Keratinocyte (primary cell): ENCODE data around the gene MAB21L2. TPM values are rescaled to one million over a fixed set of nuclear protein-coding genes. Genes with fewer than 3 reads are reported as not detected.

ENCODE experiments used
- DNase-seq: peaks from one replicate; pipeline ENCODE4 v3.0.0-alpha.2; 2011; ENCODE audit warnings: low read depth, missing footprints, low spot score
- FAIRE-seq: peaks from 2 replicates; lab custom pipeline; 2011; peaks lifted over from hg19 to GRCh38; lab: Jason Lieb, UNC
- H2AFZ ChIP-seq: 2 replicates; pipeline ENCODE4 v1.6.0; 2012; ENCODE audit warnings: low read length, control low read depth, inconsistent platforms; ENCODE audit not compliant: control insufficient read depth
- H3K27ac ChIP-seq: 2 replicates; pipeline ENCODE4 v1.5.1; 2011; ENCODE audit warnings: low read length; ENCODE audit not compliant: control insufficient read depth, insufficient read depth
- H3K27me3 ChIP-seq: 3 replicates; pipeline ENCODE4 v1.6.0; 2011; ENCODE audit warnings: low read length; ENCODE audit not compliant: control insufficient read depth, insufficient read depth; ENCODE audit errors: extremely low read depth
- H3K36me3 ChIP-seq, 2 experiments: 2 replicates in 1 of 2; 3 replicates in 1 of 2; pipeline ENCODE4 v1.5.1; 2011; ENCODE audit warnings: low read length in 2 of 2, mild to moderate bottlenecking in 1 of 2; ENCODE audit not compliant: control insufficient read depth in 2 of 2, insufficient read depth in 2 of 2; ENCODE audit errors: extremely low read depth in 1 of 2
- H3K4me1 ChIP-seq: 3 replicates; pipeline ENCODE4 v1.5.1; 2011; ENCODE audit warnings: low read length; ENCODE audit not compliant: control insufficient read depth, insufficient read depth; ENCODE audit errors: extremely low read depth
- H3K4me2 ChIP-seq: 3 replicates; pipeline ENCODE4 v1.6.0; 2011; ENCODE audit warnings: low read depth, low read length; ENCODE audit not compliant: control insufficient read depth, insufficient read depth; ENCODE audit errors: extremely low read depth
- H3K4me3 ChIP-seq, 3 experiments: fragments of 200-600 bp in 1 of 3; sonication (generic) in 1 of 3; 2 replicates in 2 of 3; 3 replicates in 1 of 3; pipeline ENCODE4 v1.5.1; 2011 to 2016; ENCODE audit warnings: low read length in 3 of 3, mild to moderate bottlenecking in 3 of 3, control low read depth in 2 of 3, inconsistent platforms in 1 of 3, low read depth in 1 of 3, mixed read lengths in 1 of 3, mixed run types in 1 of 3, moderate library complexity in 1 of 3; ENCODE audit not compliant: control insufficient read depth in 2 of 3, insufficient read depth in 2 of 3; ENCODE audit errors: extremely low read depth in 1 of 3
- H3K79me2 ChIP-seq: 2 replicates; pipeline ENCODE4 v1.6.0; 2012; ENCODE audit warnings: low read length; ENCODE audit not compliant: control insufficient read depth, insufficient read depth
- H3K9ac ChIP-seq: 3 replicates; pipeline ENCODE4 v1.6.0; 2011; ENCODE audit warnings: low read length; ENCODE audit not compliant: control insufficient read depth, insufficient read depth; ENCODE audit errors: extremely low read depth
- H3K9me1 ChIP-seq: 3 replicates; pipeline ENCODE4 v1.6.0; 2011; ENCODE audit warnings: low read length; ENCODE audit not compliant: control insufficient read depth, insufficient read depth; ENCODE audit errors: extremely low read depth
- H3K9me3 ChIP-seq: 2 replicates; pipeline ENCODE4 v1.5.1; 2012; ENCODE audit warnings: low read depth, low read length; ENCODE audit not compliant: control insufficient read depth
- H4K20me1 ChIP-seq: 3 replicates; pipeline ENCODE4 v1.6.0; 2011; ENCODE audit warnings: low read length; ENCODE audit not compliant: control insufficient read depth, insufficient read depth; ENCODE audit errors: extremely low read depth
- EZH2 ChIP-seq: IDR thresholded peaks from one replicate; pipeline ENCODE4 v1.6.1; 2012; ENCODE audit warnings: inconsistent platforms, mild to moderate bottlenecking, low read length, moderate library complexity
- dilution Hi-C: fragments of 300-500 bp; cut with MboI; formaldehyde crosslinking; loops from one replicate; pipeline ENCODE4 v1.7.0; 2020; ENCODE audit warnings: low sequenced_read_pairs; ENCODE audit not compliant: extremely low pct_ligation_motif_present
- polyA plus RNA-seq, 5 experiments: library from polyadenylated mRNA; depleted of rRNA in 3 of 5; stranded (reverse) in 3 of 5; stranded (forward) in 1 of 5; unstranded in 1 of 5; fragments of >200 nt; gene quantifications; 1 replicate in 1 of 5; 2 replicates in 3 of 5; 3 replicates in 1 of 5; pipeline versions ENCODE4 v1.2.1 to v1.2.3, GENCODE V29; 2011 to 2012; ENCODE audit warnings: missing spikeins in 2 of 5, low read depth in 1 of 5, low replicate concordance in 1 of 5
- TF ChIP-seq, protein P1 (sequence below), 3 experiments: IDR thresholded peaks in 1 of 3; conservative IDR thresholded peaks in 1 of 3; optimal IDR thresholded peaks in 1 of 3; 2 replicates in 2 of 3; 3 replicates in 1 of 3; pipeline versions ENCODE3 to v1.5.1; 2011; ENCODE audit warnings: low read length in 3 of 3, mild to moderate bottlenecking in 3 of 3, moderate library complexity in 2 of 3, control low read depth in 1 of 3, inconsistent platforms in 1 of 3; ENCODE audit not compliant: insufficient read depth in 2 of 3; ENCODE audit errors: extremely low read depth in 1 of 3

Gene MAB21L2
- polyA plus RNA-seq, 1 donor (not counting 4 experiments of a cell fraction or from before 2014, with no cell fraction given): not detected

DNA sequence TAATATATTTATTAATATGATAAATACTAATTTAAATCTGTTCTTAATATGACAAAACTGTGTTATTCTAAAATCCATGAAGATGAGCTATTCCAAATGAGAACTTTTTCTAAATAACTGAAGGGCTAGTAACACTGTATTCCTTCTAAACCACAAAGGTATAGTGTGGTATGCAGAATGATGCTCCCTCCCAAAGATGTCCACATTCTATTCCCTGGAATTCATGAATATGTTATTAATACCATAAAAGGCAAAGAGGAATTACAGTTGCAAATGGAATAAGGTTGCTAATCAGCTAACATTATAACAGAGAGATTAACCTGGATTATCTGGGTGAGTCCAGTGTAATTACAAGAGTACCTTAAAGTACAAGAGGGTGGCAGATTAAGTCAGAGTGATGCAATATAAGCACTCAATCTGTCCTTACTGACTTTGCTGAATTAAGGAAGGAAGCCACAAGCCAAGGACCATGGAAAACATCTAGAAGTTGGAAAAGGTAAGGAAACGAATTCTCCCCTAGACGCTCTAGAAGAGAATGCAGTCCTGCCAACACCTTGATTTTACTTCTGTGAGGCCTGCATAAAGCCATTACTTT is 20.7 kb upstream of the MAB21L2 start:
- no peaks in the 10 kb centered on the region for H3K9me1 ChIP-seq
- DNase-seq (no peak), FAIRE-seq (no peak)
- no peaks in the 10 kb centered on the region for H3K27me3 ChIP-seq
- dilution Hi-C loops: no loop called here
- H3K9me3 ChIP-seq: peaks cover 3% of the 10 kb centered on the region
- H4K20me1 ChIP-seq: no peaks in the 10 kb centered on the region
- no peak overlapping the region for H3K27ac ChIP-seq
- H3K4me1 ChIP-seq: no peaks in the 10 kb centered on the region
- no peak overlapping the region for H2AFZ ChIP-seq
- H3K79me2 ChIP-seq: no peaks in the 10 kb centered on the region
- no peaks in the 10 kb centered on the region for H3K36me3 ChIP-seq
- TF ChIP-seq, protein P1, sequence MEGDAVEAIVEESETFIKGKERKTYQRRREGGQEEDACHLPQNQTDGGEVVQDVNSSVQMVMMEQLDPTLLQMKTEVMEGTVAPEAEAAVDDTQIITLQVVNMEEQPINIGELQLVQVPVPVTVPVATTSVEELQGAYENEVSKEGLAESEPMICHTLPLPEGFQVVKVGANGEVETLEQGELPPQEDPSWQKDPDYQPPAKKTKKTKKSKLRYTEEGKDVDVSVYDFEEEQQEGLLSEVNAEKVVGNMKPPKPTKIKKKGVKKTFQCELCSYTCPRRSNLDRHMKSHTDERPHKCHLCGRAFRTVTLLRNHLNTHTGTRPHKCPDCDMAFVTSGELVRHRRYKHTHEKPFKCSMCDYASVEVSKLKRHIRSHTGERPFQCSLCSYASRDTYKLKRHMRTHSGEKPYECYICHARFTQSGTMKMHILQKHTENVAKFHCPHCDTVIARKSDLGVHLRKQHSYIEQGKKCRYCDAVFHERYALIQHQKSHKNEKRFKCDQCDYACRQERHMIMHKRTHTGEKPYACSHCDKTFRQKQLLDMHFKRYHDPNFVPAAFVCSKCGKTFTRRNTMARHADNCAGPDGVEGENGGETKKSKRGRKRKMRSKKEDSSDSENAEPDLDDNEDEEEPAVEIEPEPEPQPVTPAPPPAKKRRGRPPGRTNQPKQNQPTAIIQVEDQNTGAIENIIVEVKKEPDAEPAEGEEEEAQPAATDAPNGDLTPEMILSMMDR (optimal IDR thresholded peaks at IDR 0.05 in 1 of 3, IDR thresholded peaks at IDR 0.05 in 1 of 3, conservative IDR thresholded peaks at IDR 0.05 in 1 of 3; ENCODE audit: extremely low read depth in 1 of 3, insufficient read depth in 2 of 3, low read length in 3 of 3): no peak
- no peak for TF ChIP-seq EZH2
- H3K4me2 ChIP-seq: no peak overlapping the region
- no peak overlapping the region for H3K4me3 ChIP-seq
- no peak overlapping the region for H3K9ac ChIP-seq

DNA sequence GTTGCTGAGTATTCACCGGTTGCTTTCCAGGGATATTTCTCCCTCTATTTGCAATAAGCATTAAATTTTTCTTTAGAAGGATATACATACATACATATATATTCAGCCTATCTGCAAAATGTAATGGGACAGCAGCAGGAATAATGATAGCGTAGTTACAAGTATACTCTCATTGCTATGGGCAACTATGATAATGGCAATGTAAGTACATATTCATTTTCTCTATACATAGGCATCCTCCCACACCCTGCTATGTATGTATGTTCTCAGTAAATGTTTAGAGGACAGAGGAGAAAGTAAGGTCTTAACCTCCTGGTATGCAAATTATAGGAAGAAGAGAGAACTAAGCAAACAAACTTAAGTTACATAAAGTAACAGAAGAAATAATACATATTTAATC is 19.7 kb upstream of the MAB21L2 start:
- H3K27ac ChIP-seq: no peak overlapping the region
- no peaks in the 10 kb centered on the region for H3K79me2 ChIP-seq
- dilution Hi-C loops: no loop called here
- no peaks in the 10 kb centered on the region for H3K4me1 ChIP-seq
- no peak overlapping the region for H2AFZ ChIP-seq
- no peaks in the 10 kb centered on the region for H3K27me3 ChIP-seq
- no peak overlapping the region for H3K4me2 ChIP-seq
- H3K36me3 ChIP-seq: no peaks in the 10 kb centered on the region
- DNase-seq (no peak), FAIRE-seq (no peak)
- no peak overlapping the region for H3K4me3 ChIP-seq
- H3K9me1 ChIP-seq: no peaks in the 10 kb centered on the region
- no peak overlapping the region for H3K9ac ChIP-seq
- H4K20me1 ChIP-seq: no peaks in the 10 kb centered on the region
- TF ChIP-seq EZH2: no peak
- TF ChIP-seq, protein P1 (optimal IDR thresholded peaks at IDR 0.05 in 1 of 3, IDR thresholded peaks at IDR 0.05 in 1 of 3, conservative IDR thresholded peaks at IDR 0.05 in 1 of 3; ENCODE audit: extremely low read depth in 1 of 3, insufficient read depth in 2 of 3, low read length in 3 of 3): no peak
- peaks cover 3% of the 10 kb centered on the region for H3K9me3 ChIP-seq
